ENCODE data around the gene KCNAB2. TPM values are rescaled to one million over a fixed set of nuclear protein-coding genes. Genes with fewer than 3 reads are reported as not detected.

KCNAB2 gene
- total RNA-seq, 1 experiment from 2014 or later: 11.0 TPM

DNA sequence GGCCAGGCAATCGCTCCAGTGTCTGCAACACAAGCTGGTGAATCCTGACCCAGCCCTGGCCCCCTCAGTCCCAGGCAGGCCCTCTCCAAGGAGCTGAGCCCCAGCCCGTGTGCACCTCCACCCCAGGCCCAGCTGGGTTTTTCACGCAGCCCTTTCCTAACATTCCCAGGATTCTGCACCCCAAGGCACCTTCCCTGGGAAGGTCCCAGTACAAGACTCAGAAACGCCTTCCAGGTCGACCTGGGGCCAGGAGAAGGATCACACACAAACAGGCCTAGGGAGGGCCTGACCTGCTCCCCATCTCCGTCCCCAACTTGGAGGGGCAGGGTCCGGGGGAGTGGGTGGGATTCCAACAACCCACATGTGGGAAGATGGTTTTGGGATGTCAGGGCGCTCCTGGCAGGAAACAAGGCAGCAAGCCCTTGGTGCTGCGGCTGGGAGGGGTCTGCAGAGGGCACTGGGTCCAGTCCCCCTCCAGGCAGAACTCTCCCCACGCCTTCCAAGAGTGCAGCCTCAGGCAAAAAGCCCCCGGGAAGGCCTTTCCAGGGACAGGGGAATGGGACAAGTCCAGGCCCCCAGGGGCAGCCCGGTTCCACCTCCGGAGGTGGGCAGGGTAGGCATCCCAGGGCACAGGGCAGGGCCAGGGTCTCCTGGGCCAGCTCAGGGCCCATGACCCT lies 58.3 kb downstream of the KCNAB2 start:
- H3K9me3 ChIP-seq: no peaks in the 10 kb centered on the region
- ChIA-PET CTCF (no interaction called here), POLR2A (no interaction called here)
- H3K4me3 ChIP-seq (ENCODE audit: low read depth, low read length): no peak overlapping the region
- H3K4me1 ChIP-seq: no peaks in the 10 kb centered on the region
- DNase-seq: no peak
- Mint-ChIP-seq H3K4me1 (ENCODE audit: low read depth, unreplicated experiment) (no peaks in the 10 kb centered on the region), H3K27me3 (ENCODE audit: insufficient read depth, unreplicated experiment) (peaks cover 3% of the 10 kb centered on the region), H3K27ac (ENCODE audit: unreplicated experiment) (no peak overlapping the region), H3K9me3 (ENCODE audit: unreplicated experiment) (no peaks in the 10 kb centered on the region), H3K4me3 (ENCODE audit: unreplicated experiment) (no peak overlapping the region), H3K36me3 (ENCODE audit: insufficient read depth, unreplicated experiment) (no peaks in the 10 kb centered on the region)
- H3K27me3 ChIP-seq (replicated peaks; ENCODE audit: control insufficient read depth, insufficient read depth, low read length): no peaks in the 10 kb centered on the region
- TF ChIP-seq, protein P1, sequence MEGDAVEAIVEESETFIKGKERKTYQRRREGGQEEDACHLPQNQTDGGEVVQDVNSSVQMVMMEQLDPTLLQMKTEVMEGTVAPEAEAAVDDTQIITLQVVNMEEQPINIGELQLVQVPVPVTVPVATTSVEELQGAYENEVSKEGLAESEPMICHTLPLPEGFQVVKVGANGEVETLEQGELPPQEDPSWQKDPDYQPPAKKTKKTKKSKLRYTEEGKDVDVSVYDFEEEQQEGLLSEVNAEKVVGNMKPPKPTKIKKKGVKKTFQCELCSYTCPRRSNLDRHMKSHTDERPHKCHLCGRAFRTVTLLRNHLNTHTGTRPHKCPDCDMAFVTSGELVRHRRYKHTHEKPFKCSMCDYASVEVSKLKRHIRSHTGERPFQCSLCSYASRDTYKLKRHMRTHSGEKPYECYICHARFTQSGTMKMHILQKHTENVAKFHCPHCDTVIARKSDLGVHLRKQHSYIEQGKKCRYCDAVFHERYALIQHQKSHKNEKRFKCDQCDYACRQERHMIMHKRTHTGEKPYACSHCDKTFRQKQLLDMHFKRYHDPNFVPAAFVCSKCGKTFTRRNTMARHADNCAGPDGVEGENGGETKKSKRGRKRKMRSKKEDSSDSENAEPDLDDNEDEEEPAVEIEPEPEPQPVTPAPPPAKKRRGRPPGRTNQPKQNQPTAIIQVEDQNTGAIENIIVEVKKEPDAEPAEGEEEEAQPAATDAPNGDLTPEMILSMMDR (IDR thresholded peaks at IDR 0.05; ENCODE audit: insufficient read depth in 1 of 2, low read depth in 1 of 2, low read length in 1 of 2, severe bottlenecking in 1 of 2, unreplicated experiment in 1 of 2): no peak
- intact Hi-C loops (cut with micrococcal nuclease; ENCODE audit: unreplicated experiment): loop anchor here (10.0 kb wide), 1 partner anchor 61 kb away; no protein-coding TSS in a partner anchor
- BruUV-seq (replicated peaks): no TSS peak
- no peaks in the 10 kb centered on the region for H3K36me3 ChIP-seq (ENCODE audit: control insufficient read depth, insufficient read depth, low read length)

DNA sequence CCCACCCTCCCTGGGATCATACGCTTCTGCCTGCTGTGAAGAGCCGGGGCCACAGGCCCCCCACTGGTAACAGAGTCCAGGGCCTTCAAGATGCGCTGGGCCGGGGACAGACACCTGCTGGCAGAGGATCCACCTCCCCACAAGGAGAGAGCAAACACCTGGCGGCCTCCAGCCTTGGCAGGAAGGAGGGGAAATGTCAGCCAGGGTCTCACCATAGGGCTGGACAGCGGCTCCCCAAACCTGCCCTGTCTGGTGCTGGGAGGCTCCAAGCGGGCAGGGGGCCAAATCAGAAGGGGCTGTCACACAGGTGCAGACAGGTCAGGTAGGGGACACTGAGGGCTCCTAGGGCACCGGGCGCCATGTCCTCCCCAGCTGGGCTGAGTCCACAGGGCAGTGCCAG lies 58.9 kb downstream of the KCNAB2 start:
- H3K27ac Mint-ChIP-seq (ENCODE audit: unreplicated experiment): no peak overlapping the region

DNA sequence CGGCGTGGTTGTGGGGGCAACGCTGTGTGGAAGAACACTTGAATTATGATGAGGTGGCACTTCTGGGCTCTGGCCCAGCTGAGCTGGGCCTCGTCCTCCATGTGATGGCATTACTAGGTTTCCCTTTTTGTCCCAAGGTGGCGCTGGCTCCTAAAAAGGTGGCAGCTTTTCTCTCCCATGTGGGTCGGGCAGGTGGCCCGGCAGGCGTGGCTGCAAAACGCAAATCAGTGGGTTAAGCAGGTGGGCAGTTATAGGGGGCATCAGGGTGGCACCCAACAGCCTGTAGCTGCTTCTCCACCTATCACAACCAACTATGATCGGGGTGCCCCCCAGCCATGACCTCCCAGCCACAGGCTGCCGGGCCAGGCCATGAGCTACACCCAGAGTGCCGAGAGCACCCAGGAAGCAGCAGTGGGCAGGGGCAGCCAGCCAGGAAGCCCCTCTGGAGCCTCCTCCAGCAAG lies 59.6 kb downstream of the KCNAB2 start:
- TF ChIP-seq, protein P1 (IDR thresholded peaks at IDR 0.05; ENCODE audit: insufficient read depth in 1 of 2, low read depth in 1 of 2, low read length in 1 of 2, severe bottlenecking in 1 of 2, unreplicated experiment in 1 of 2): peak in 1 of 2 experiments; percentile 3
- Histone ChIP-seq H3K27me3 (replicated peaks; ENCODE audit: control insufficient read depth, insufficient read depth, low read length) (no peaks in the 10 kb centered on the region), H3K36me3 (ENCODE audit: control insufficient read depth, insufficient read depth, low read length) (no peaks in the 10 kb centered on the region), H3K4me3 (ENCODE audit: low read depth, low read length) (no peak overlapping the region), H3K9me3 (no peaks in the 10 kb centered on the region), H3K4me1 (no peaks in the 10 kb centered on the region)
- Mint-ChIP-seq H3K4me3 (ENCODE audit: unreplicated experiment) (no peak overlapping the region), H3K27me3 (ENCODE audit: insufficient read depth, unreplicated experiment) (peaks cover 3% of the 10 kb centered on the region), H3K9me3 (ENCODE audit: unreplicated experiment) (no peaks in the 10 kb centered on the region), H3K36me3 (ENCODE audit: insufficient read depth, unreplicated experiment) (no peaks in the 10 kb centered on the region), H3K4me1 (ENCODE audit: low read depth, unreplicated experiment) (no peaks in the 10 kb centered on the region), H3K27ac (ENCODE audit: unreplicated experiment) (no peak overlapping the region)
- CTCF ChIA-PET: interaction anchor here (0.5 kb wide), 1 partner anchor 112 kb away, joined by 3 read pairs; no protein-coding TSS in a partner anchor
- POLR2A ChIA-PET: no interaction called here
- intact Hi-C loops (cut with micrococcal nuclease; ENCODE audit: unreplicated experiment): loop anchor here (10.0 kb wide), 1 partner anchor 60 kb away; no protein-coding TSS in a partner anchor
- no TSS peak for BruUV-seq (replicated peaks)
- DNase-seq: no peak

More for the DNA sequence above, 58.9 kb downstream of the KCNAB2 start:
- Mint-ChIP-seq H3K4me1 (ENCODE audit: low read depth, unreplicated experiment) (no peaks in the 10 kb centered on the region), H3K36me3 (ENCODE audit: insufficient read depth, unreplicated experiment) (no peaks in the 10 kb centered on the region), H3K9me3 (ENCODE audit: unreplicated experiment) (no peaks in the 10 kb centered on the region), H3K4me3 (ENCODE audit: unreplicated experiment) (no peak overlapping the region), H3K27me3 (ENCODE audit: insufficient read depth, unreplicated experiment) (peaks cover 3% of the 10 kb centered on the region)
- no peak overlapping the region for H3K4me3 ChIP-seq (ENCODE audit: low read depth, low read length)
- no peaks in the 10 kb centered on the region for H3K27me3 ChIP-seq (replicated peaks; ENCODE audit: control insufficient read depth, insufficient read depth, low read length)
- no peaks in the 10 kb centered on the region for H3K9me3 ChIP-seq
- TF ChIP-seq, protein P1 (IDR thresholded peaks at IDR 0.05; ENCODE audit: insufficient read depth in 1 of 2, low read depth in 1 of 2, low read length in 1 of 2, severe bottlenecking in 1 of 2, unreplicated experiment in 1 of 2): no peak
- no TSS peak for BruUV-seq (replicated peaks)
- DNase-seq: no peak
- POLR2A ChIA-PET: no interaction called here
- intact Hi-C loops (cut with micrococcal nuclease; ENCODE audit: unreplicated experiment): loop anchor here (10.0 kb wide), 1 partner anchor 60 kb away; no protein-coding TSS in a partner anchor
- CTCF ChIA-PET: interaction anchor here (0.5 kb wide), 1 partner anchor 111 kb away, joined by 3 read pairs; no protein-coding TSS in a partner anchor
- H3K36me3 ChIP-seq (ENCODE audit: control insufficient read depth, insufficient read depth, low read length): no peaks in the 10 kb centered on the region
- H3K4me1 ChIP-seq: no peaks in the 10 kb centered on the region
